PC-9 (cell line): ENCODE measurements around the gene FOSB.

Experiments
- EZH2 ChIP-seq: fragments of 200-600 bp; sonication (generic); IDR thresholded peaks from 2 replicates; pipeline ENCODE4 v1.8.0; 2017; ENCODE audit warnings: antibody characterized with exemption, low read depth
- TF ChIP-seq, protein P1 (sequence below): fragments of 200-600 bp; sonication (generic); conservative IDR thresholded peaks from 2 replicates; pipeline ENCODE4 v1.6.1; 2017; ENCODE audit warnings: mixed run types, antibody characterized with exemption, mild to moderate bottlenecking, moderate library complexity

DNA sequence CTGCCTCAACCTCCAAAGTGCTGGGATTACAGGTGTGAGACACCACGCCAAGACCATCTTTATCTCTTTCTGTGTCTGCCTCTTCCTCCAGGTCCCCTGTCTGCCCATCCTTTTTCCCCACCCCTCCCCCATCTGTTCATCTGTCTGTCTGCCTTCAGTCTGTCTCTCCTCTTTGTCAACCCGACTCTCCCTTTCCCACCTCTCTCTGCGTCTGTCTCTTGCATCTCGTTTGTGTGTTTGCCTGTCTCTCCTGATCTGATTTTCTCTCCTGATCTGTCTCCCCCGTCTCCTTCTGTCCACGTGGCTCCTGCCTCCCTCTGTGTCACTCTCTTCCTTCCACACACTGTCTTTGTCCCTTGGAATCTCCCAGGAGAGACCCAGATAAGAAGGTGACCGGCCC is 49.4 kb downstream of the FOSB start:
- TF ChIP-seq, protein P1, sequence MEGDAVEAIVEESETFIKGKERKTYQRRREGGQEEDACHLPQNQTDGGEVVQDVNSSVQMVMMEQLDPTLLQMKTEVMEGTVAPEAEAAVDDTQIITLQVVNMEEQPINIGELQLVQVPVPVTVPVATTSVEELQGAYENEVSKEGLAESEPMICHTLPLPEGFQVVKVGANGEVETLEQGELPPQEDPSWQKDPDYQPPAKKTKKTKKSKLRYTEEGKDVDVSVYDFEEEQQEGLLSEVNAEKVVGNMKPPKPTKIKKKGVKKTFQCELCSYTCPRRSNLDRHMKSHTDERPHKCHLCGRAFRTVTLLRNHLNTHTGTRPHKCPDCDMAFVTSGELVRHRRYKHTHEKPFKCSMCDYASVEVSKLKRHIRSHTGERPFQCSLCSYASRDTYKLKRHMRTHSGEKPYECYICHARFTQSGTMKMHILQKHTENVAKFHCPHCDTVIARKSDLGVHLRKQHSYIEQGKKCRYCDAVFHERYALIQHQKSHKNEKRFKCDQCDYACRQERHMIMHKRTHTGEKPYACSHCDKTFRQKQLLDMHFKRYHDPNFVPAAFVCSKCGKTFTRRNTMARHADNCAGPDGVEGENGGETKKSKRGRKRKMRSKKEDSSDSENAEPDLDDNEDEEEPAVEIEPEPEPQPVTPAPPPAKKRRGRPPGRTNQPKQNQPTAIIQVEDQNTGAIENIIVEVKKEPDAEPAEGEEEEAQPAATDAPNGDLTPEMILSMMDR = no peak
- TF ChIP-seq EZH2 = no peak
